ENCODE results near the gene DVL2.

Gene DVL2

DNA sequence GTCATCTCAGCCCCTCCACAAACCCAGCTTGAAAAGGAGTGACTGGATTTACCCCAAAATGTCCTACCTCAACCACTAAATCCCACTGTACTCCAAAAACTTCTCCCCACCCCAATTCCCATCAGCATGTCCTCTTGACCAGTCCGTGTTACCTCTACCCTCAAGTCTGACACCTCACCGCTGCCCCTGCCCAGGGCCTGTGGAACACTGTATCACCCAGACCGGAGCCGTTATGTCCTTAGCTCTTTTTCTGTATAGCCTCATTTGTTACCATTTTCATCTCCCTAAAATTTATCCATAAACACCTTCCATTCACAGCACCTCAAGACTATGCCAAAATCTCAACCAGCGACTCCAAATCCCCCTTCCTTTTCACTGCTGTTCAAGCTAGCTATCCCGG is 2.5 kb upstream of the DVL2 start:
- Histone ChIP-seq H3K4me3 (ENCODE audit: low read depth, low read length) (no peak overlapping the region), H3K9me3 (no peaks in the 10 kb centered on the region), H3K4me1 (no peaks in the 10 kb centered on the region), H3K27me3 (no peaks in the 10 kb centered on the region), H3K36me3 (peaks cover 25% of the 10 kb centered on the region)
- DNase-seq = no peak
- TF ChIP-seq, protein P1, sequence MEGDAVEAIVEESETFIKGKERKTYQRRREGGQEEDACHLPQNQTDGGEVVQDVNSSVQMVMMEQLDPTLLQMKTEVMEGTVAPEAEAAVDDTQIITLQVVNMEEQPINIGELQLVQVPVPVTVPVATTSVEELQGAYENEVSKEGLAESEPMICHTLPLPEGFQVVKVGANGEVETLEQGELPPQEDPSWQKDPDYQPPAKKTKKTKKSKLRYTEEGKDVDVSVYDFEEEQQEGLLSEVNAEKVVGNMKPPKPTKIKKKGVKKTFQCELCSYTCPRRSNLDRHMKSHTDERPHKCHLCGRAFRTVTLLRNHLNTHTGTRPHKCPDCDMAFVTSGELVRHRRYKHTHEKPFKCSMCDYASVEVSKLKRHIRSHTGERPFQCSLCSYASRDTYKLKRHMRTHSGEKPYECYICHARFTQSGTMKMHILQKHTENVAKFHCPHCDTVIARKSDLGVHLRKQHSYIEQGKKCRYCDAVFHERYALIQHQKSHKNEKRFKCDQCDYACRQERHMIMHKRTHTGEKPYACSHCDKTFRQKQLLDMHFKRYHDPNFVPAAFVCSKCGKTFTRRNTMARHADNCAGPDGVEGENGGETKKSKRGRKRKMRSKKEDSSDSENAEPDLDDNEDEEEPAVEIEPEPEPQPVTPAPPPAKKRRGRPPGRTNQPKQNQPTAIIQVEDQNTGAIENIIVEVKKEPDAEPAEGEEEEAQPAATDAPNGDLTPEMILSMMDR (IDR thresholded peaks at IDR 0.05; ENCODE audit: low read depth, low read length) = no peak

DNA sequence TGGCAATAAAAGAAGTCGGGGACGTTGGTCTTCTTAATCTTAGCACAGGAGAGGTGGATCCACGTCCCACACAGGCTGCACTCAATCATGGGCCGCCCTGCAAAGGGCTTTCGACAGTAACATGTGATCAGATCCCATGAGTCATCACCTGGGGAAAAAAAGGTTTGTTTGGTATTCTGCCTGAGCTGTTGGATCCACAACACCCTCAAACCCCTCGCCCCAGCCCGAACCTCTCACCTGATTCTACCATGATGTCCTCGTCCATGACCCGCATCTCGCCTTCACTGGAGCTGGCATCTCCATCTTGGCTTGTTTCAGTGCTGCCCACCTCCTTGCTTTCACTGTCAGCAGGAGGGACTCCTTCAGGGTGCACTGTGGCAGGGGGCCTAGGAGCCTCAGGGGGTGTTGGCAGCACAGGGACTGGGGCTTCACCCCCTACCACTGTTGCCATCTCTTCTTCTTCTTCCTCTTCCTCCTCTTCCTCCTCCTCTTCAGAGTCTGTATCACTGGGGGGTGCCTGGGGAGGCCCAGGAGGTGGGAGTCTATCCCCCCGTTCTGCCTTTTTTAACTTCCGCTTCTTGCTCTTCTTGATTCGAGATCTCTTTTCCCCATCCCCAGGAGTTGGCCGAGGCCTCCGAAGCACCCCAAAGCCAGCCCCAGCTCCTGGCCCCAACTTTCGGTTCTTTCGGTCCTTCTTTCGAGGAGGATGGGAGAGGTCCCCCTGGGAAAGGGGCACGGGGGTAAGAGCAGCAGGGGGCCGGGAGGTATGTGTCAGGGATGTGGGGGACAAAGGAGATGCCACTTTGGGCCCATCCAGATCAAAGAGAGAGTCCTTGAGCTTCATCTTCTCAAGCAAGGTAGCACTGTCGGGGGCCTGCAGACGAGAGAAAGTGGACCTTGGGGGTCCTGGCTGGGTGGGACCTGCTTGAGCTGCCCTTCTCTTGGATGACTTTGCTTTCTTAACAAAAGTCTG is 1.7 kb upstream of the DVL2 start:
- no peaks in the 10 kb centered on the region for H3K9me3 ChIP-seq
- H3K4me3 ChIP-seq (ENCODE audit: low read depth, low read length) = no peak overlapping the region
- TF ChIP-seq, protein P1 (IDR thresholded peaks at IDR 0.05; ENCODE audit: low read depth, low read length) = no peak
- no peaks in the 10 kb centered on the region for H3K27me3 ChIP-seq
- H3K36me3 ChIP-seq = peaks cover 25% of the 10 kb centered on the region
- DNase-seq = no peak
- no peaks in the 10 kb centered on the region for H3K4me1 ChIP-seq

DNA sequence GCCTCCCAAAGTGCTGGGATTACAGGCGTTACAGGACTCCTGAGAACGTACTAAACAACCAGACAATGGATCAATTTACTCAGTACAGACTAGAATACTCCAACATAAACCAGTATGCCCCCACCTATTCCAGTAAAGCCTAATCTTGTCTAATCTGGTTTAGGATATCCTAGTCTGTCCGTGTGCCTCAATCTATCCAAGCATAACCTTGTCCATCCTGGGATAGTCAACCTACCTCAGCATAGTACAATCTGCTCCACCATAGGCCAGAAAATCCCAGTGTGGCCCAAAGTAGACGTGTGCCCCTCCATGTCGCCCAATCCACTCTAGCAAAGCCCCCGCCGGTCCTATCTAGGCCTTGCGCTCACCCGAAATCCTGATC is 625 bp downstream of the DVL2 start:
- Histone ChIP-seq H3K27me3 (no peaks in the 10 kb centered on the region), H3K9me3 (no peaks in the 10 kb centered on the region), H3K36me3 (peaks cover 22% of the 10 kb centered on the region)

DNA sequence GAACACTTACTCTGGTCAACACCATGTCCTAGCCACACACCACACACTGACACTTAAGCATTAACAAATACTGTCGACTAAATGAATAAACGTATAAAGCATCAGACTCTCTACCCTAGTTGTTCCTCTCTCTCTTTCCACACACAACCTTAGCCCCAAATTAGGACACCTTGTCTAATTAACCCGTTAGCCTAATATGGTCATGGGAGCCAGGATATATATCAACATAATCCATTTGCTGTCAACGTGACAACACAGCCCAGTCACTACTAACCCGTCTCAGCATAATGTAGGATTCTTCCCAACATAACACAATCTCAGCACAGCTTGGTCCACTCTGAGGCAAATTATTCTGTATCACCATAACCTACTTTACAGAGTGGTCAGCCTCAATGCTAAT is 2.2 kb downstream of the DVL2 start:
- peaks cover 18% of the 10 kb centered on the region for H3K36me3 ChIP-seq
- H3K9me3 ChIP-seq = no peaks in the 10 kb centered on the region
- no peaks in the 10 kb centered on the region for H3K4me1 ChIP-seq
- H3K4me3 ChIP-seq (ENCODE audit: low read depth, low read length) = no peak overlapping the region; the same call in 1 of the 2 replicates
- no peaks in the 10 kb centered on the region for H3K27me3 ChIP-seq
- TF ChIP-seq, protein P1 (IDR thresholded peaks at IDR 0.05; ENCODE audit: low read depth, low read length) = no peak
- no peak for DNase-seq

More for the DNA sequence above, 625 bp downstream of the DVL2 start:
- no peak for DNase-seq
- TF ChIP-seq, protein P1 (IDR thresholded peaks at IDR 0.05; ENCODE audit: low read depth, low read length) = no peak
- Histone ChIP-seq H3K4me3 (ENCODE audit: low read depth, low read length) (peak overlapping the region; percentile 86), H3K4me1 (no peaks in the 10 kb centered on the region)

DNA sequence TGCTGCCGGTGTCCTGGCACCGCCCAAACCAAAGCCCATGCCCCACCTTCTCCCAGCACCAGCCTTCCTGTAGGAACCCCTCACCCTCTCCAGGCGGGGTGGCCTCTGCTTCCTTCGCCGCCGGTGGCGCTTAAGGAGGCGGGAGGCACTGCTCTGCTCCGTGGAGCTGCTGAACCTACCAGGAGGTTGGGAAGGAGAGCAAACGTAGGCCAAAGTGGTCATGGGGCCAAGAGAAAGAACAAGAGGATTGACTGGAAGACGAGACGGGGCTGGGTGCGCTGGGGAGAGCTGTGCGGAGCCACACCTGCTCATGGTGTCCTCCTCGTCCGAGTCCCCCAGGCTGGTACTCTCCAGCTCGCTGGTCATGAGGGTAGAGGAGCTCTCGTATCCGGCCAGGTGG is 4.8 kb downstream of the DVL2 start:
- H3K9me3 ChIP-seq = no peaks in the 10 kb centered on the region
- no peak overlapping the region for H3K4me3 ChIP-seq (ENCODE audit: low read depth, low read length)
- no peak for DNase-seq
- H3K27me3 ChIP-seq = no peaks in the 10 kb centered on the region
- H3K36me3 ChIP-seq = no peaks in the 10 kb centered on the region
- TF ChIP-seq, protein P1 (IDR thresholded peaks at IDR 0.05; ENCODE audit: low read depth, low read length) = no peak
- H3K4me1 ChIP-seq = no peaks in the 10 kb centered on the region

DNA sequence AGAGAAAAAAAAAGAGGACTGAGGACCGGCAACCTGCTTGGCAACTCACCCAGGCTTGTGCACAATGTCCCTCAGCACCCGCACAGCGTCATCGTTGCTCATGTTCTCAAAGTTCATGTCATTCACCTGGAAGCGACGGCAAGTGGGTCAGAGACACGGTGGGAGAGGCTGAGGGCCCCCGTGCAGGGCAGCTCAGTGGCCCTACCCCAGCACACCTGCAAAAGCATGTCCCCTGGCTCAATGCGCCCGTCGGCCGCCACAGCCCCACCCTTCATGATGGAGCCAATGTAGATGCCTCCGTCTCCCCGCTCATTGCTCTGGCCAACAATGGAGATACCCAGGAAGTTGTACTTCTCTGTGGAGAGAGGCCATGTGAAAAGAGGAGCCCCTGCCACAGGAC is 5.4 kb downstream of the DVL2 start:
- Histone ChIP-seq H3K4me1 (no peaks in the 10 kb centered on the region), H3K4me3 (ENCODE audit: low read depth, low read length) (no peak overlapping the region), H3K36me3 (peaks cover 2% of the 10 kb centered on the region; the same call in 1 of the 2 replicates), H3K27me3 (no peaks in the 10 kb centered on the region), H3K9me3 (no peaks in the 10 kb centered on the region)
- DNase-seq = no peak
- TF ChIP-seq, protein P1 (IDR thresholded peaks at IDR 0.05; ENCODE audit: low read depth, low read length) = no peak
